B cell (primary cell): ENCODE results near the gene TMF1.

Experiments
- CTCF ChIP-seq: fragments of 200-600 bp; IDR thresholded peaks from one replicate; pipeline ENCODE4 v1.8.0; 2022; ENCODE audit warnings: antibody characterized with exemption, mild to moderate bottlenecking
- EZH2 ChIP-seq: IDR thresholded peaks from 2 replicates; pipeline ENCODE4 v1.6.1; 2012; ENCODE audit warnings: borderline replicate concordance, low read depth, mild to moderate bottlenecking, moderate library complexity, low read length; ENCODE audit not compliant: insufficient read depth, poor library complexity, severe bottlenecking

GRCh38 chr3:69008980-69009379, 43.2 kb downstream of the TMF1 start:
- no peak for TF ChIP-seq CTCF
- no peak for TF ChIP-seq EZH2
